ENCODE measurements around the gene SPP1.

DNA sequence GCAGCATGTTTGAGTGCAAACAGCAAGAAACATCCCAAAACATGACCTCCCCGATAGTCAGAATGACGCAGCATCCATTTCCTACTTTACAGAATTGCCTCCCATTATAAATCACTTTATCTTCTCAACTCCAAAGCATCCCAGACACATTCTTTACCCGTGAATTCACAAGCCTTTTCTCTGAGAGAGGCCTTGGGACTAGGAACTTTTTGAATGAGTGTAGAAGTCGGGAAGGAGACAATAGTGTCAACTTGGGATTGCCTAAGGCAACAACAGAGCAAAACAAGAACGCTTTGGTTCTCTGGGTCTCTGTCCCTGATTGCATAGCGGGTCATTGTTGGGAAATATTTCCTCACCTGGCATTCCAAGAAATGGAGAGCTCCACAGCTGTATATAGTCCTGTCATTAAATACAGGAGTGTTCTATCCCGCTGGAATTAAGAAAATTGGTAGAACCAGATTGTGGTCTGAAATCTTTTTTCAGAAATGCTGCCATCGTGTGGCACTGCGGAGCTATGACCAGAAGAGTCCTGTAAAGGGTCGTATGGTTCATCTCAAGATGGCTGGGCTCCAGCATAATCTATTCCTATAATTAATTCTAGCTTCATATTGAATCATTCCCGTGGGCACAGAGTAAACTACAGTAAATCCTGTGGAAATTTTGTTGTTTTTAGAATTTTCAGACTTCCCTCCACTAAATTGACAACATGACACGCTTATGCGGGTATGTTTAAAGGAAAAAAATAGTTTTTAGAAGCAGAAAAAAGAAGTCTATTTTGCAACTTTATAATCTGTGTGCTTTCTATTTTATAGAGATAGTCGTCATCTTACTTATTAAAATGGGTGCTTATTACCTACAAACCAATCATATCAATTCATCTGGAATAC, 2.0 kb upstream of the SPP1 start:
- TF ChIP-seq, protein P1, sequence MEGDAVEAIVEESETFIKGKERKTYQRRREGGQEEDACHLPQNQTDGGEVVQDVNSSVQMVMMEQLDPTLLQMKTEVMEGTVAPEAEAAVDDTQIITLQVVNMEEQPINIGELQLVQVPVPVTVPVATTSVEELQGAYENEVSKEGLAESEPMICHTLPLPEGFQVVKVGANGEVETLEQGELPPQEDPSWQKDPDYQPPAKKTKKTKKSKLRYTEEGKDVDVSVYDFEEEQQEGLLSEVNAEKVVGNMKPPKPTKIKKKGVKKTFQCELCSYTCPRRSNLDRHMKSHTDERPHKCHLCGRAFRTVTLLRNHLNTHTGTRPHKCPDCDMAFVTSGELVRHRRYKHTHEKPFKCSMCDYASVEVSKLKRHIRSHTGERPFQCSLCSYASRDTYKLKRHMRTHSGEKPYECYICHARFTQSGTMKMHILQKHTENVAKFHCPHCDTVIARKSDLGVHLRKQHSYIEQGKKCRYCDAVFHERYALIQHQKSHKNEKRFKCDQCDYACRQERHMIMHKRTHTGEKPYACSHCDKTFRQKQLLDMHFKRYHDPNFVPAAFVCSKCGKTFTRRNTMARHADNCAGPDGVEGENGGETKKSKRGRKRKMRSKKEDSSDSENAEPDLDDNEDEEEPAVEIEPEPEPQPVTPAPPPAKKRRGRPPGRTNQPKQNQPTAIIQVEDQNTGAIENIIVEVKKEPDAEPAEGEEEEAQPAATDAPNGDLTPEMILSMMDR (IDR thresholded peaks at IDR 0.05), result peak; percentile 88
- TF ChIP-seq, protein P2, sequence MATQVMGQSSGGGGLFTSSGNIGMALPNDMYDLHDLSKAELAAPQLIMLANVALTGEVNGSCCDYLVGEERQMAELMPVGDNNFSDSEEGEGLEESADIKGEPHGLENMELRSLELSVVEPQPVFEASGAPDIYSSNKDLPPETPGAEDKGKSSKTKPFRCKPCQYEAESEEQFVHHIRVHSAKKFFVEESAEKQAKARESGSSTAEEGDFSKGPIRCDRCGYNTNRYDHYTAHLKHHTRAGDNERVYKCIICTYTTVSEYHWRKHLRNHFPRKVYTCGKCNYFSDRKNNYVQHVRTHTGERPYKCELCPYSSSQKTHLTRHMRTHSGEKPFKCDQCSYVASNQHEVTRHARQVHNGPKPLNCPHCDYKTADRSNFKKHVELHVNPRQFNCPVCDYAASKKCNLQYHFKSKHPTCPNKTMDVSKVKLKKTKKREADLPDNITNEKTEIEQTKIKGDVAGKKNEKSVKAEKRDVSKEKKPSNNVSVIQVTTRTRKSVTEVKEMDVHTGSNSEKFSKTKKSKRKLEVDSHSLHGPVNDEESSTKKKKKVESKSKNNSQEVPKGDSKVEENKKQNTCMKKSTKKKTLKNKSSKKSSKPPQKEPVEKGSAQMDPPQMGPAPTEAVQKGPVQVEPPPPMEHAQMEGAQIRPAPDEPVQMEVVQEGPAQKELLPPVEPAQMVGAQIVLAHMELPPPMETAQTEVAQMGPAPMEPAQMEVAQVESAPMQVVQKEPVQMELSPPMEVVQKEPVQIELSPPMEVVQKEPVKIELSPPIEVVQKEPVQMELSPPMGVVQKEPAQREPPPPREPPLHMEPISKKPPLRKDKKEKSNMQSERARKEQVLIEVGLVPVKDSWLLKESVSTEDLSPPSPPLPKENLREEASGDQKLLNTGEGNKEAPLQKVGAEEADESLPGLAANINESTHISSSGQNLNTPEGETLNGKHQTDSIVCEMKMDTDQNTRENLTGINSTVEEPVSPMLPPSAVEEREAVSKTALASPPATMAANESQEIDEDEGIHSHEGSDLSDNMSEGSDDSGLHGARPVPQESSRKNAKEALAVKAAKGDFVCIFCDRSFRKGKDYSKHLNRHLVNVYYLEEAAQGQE (IDR thresholded peaks at IDR 0.05; ENCODE audit: low read depth, low read length), result no peak
- TF ChIP-seq TAF1 (IDR thresholded peaks at IDR 0.05; ENCODE audit: borderline replicate concordance, low read depth, low read length) (no peak), EZH2phosphoT487 (IDR thresholded peaks at IDR 0.05; ENCODE audit: borderline replicate concordance, low read depth) (no peak), ELF1 (IDR thresholded peaks at IDR 0.05) (no peak), POLR2AphosphoS5 (IDR thresholded peaks at IDR 0.05; ENCODE audit: low read depth, low read length) (no peak), EP300 (IDR thresholded peaks at IDR 0.05; ENCODE audit: borderline replicate concordance in 1 of 2, low read depth in 1 of 2, low read length in 1 of 2) (no peak), RXRA (IDR thresholded peaks at IDR 0.05; ENCODE audit: borderline replicate concordance, low read depth) (no peak)

Data from SK-N-SH (cell line).